Body of pancreas (tissue), 4 donors: ENCODE results near the gene SLC3A2. TPM values are rescaled to one million over a fixed set of nuclear protein-coding genes. Genes with fewer than 3 reads are reported as not detected.
"Not testable (repeated sequence)": the region's sequence is repeated elsewhere in the genome, so short reads cannot be mapped to it uniquely, and the experiment has no call there.

Source experiments
- ATAC-seq: fragments of 150-250 bp; one replicate; pipeline ENCODE4 v1.9.1; 2016
- DNase-seq, 4 donors: peaks; one replicate each; pipeline ENCODE4 v3.0.0-alpha.2; 2019
- H3K27ac ChIP-seq, 4 donors: fragments of 200-600 bp; sonication (generic); 1 replicate in 3 of 4; 2 replicates in 1 of 4; pipeline versions ENCODE4 v1.5.1 to v1.6.1; 2016 to 2019; ENCODE audit warnings: mild to moderate bottlenecking in 1 of 4, mixed read lengths in 1 of 4, moderate library complexity in 1 of 4
- H3K27me3 ChIP-seq, 2 donors: fragments of 200-600 bp; sonication (generic); one replicate each; pipeline ENCODE4 v1.6.0; 2016; ENCODE audit warnings: mild to moderate bottlenecking in 1 of 2
- H3K36me3 ChIP-seq, 2 donors: fragments of 200-600 bp; sonication (generic); replicated peaks in 1 of 2; 2 replicates each; pipeline ENCODE4 v1.5.1; 2016; ENCODE audit warnings: low read depth in 2 of 2; ENCODE audit not compliant: insufficient read depth in 1 of 2
- H3K4me1 ChIP-seq: fragments of 200-600 bp; sonication (generic); one replicate; pipeline ENCODE4 v1.6.0; 2016
- H3K4me3 ChIP-seq, 2 donors: fragments of 200-600 bp; sonication (generic); 1 replicate in 1 of 2; 2 replicates in 1 of 2; pipeline ENCODE4 v1.5.1; 2016 to 2019
- H3K9me3 ChIP-seq, 3 donors: fragments of 200-600 bp; sonication (generic); 1 replicate in 2 of 3; 2 replicates in 1 of 3; pipeline ENCODE4 v1.5.1; 2016
- POLR2A ChIP-seq, 3 donors: fragments of 450-650 bp; IDR thresholded peaks; one replicate each; pipeline ENCODE4 v1.6.1; 2016; ENCODE audit warnings: antibody characterized with exemption in 3 of 3, mild to moderate bottlenecking in 2 of 3
- WGBS, 2 donors: methylation state at CpG; one replicate each; pipeline ENCODE4 v1.1.5; 2017; 5-methylcytosine and 5-hydroxymethylcytosine counted together
- intact Hi-C: fragments of 100-400 bp; cut with DNase I; formaldehyde crosslinking; loops from one replicate; pipeline ENCODE4 v1.15.1; 2023
- small RNA-seq: library from RNA; depleted of rRNA; stranded (forward); fragments of <200 nt; gene quantifications from one replicate; pipeline ENCODE3, GENCODE V24; 2016
- total RNA-seq, 2 donors: library from RNA; depleted of rRNA; stranded (reverse); fragments of >200 nt; gene quantifications; one replicate each; pipeline ENCODE4 v1.1.0, GENCODE V29; 2016
- TF ChIP-seq, protein P1 (sequence below), 7 experiments: fragments of 450-650 bp in 4 of 7; fragments of 200-600 bp in 3 of 7; sonication (generic) in 3 of 7; IDR thresholded peaks; one replicate each; pipeline ENCODE4 v1.5.1; 2016 to 2019; ENCODE audit warnings: antibody characterized with exemption in 7 of 7

SLC3A2 gene
- total RNA-seq, 2 donors from 2014 or later, result 75.5 to 108 TPM

DNA sequence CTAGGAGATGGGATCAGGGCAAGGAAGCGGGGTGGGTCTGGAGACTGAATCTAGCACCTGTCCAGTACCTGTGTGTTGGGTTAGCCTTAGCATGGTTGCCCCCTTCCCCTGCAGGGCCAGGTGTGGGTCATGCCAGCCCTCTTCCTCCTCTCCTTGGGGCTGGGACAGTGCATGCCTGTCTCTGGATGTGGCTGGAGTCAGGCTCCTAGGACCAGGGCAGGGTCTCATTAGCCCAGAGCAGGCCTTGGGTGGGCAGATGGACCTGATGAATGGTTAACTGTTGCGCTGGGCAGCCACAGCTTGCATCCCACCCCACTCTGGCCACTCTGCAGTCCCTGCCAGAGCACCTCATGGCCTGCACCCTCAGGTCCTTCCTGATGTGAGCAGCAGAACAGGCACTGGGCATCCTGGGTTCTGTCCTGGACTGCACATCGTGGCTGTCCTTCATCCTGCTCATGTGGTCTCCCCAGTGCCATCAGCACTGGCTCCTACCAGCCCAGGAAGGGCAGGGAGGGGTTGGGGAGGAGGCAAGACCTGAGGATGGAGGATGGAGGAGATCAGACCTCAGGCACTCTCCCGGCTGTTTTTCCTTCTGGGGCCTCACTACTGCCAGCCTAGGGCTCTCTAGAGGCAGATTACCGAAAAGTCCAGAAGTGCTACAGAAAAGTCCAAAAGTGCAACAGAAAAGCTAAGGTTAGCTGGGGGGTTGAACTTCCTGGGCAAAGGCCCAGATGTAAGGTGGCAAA lies 53.2 kb downstream of the SLC3A2 start:
- Histone ChIP-seq H3K4me1 (no peaks in the 10 kb centered on the region), H3K27me3 (no peaks in the 10 kb centered on the region), H3K27ac (no peak overlapping the region), H3K9me3 (no peaks in the 10 kb centered on the region), H3K4me3 (no peak overlapping the region), H3K36me3 (no peaks in the 10 kb centered on the region)
- 86 to 89% methylated on average over 3 to 5 of the region's 5 CpGs for WGBS, 2 donors
- intact Hi-C loops, result no loop called here
- DNase-seq, result no peak
- TF ChIP-seq, protein P1, sequence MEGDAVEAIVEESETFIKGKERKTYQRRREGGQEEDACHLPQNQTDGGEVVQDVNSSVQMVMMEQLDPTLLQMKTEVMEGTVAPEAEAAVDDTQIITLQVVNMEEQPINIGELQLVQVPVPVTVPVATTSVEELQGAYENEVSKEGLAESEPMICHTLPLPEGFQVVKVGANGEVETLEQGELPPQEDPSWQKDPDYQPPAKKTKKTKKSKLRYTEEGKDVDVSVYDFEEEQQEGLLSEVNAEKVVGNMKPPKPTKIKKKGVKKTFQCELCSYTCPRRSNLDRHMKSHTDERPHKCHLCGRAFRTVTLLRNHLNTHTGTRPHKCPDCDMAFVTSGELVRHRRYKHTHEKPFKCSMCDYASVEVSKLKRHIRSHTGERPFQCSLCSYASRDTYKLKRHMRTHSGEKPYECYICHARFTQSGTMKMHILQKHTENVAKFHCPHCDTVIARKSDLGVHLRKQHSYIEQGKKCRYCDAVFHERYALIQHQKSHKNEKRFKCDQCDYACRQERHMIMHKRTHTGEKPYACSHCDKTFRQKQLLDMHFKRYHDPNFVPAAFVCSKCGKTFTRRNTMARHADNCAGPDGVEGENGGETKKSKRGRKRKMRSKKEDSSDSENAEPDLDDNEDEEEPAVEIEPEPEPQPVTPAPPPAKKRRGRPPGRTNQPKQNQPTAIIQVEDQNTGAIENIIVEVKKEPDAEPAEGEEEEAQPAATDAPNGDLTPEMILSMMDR (IDR thresholded peaks at IDR 0.05), result no peak
- TF ChIP-seq POLR2A (IDR thresholded peaks at IDR 0.05), result no peak
- ATAC-seq, result no peak

DNA sequence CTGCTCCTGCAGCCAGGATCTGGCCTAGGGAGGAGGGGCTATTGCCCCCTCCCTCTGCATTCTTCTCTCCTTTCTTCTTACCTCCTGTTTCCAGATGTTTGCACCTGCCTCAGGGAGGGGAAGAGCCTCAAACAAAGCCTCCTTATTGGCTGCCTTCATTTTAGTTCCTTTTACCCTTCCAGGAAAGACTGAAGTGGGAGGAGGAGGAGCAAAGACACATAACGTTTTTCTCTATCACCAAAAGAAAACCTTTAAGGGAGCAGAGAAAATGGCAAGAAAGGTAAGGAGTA lies 53.7 kb downstream of the SLC3A2 start:
- TF ChIP-seq, protein P1 (IDR thresholded peaks at IDR 0.05), result no peak
- intact Hi-C loops, result no loop called here
- Histone ChIP-seq H3K9me3 (no peaks in the 10 kb centered on the region), H3K27ac (no peak overlapping the region), H3K36me3 (no peaks in the 10 kb centered on the region), H3K27me3 (no peaks in the 10 kb centered on the region), H3K4me1 (no peaks in the 10 kb centered on the region), H3K4me3 (no peak overlapping the region)
- no peak for ATAC-seq
- DNase-seq, result no peak
- WGBS, 2 donors, result 37 to 38% methylated on average over 1 of the region's 1 CpG

DNA sequence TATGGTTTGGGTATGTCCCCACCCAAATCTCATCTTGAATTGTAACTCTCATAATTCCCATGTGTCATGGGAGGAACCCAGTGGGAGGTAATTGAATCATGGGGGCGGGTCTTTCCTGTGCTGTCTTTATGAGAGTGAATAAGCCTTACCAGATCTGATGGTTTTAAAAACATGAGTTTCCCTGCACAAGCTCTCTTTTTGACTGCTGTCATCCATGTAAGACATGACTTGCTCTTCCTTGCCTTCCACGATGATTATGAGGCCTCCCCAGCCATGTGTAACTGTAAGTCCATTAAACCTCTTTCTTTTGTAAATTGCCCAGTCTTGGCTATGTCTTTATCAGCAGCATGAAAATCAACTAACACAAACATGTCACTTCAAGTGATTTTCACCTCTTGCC lies 56.8 kb downstream of the SLC3A2 start:
- ATAC-seq, H3K4me1 ChIP-seq, H3K27me3 ChIP-seq, H3K27ac ChIP-seq, DNase-seq, H3K4me3 ChIP-seq, intact Hi-C loops, H3K36me3 ChIP-seq, H3K9me3 ChIP-seq: not testable (repeated sequence)
- WGBS, 2 donors, result 86 to 90% methylated on average over 2 of the region's 2 CpGs

Small RNAs within 50 kb of the gene (small RNA-seq; reads per million reads assigned to genes)
- not detected for gene RF00099
- not detected for gene RN7SL259P
- not detected for gene SNORD22
- not detected for gene SNORD26
- not detected for gene SNORD27
- gene SNORD28, result not detected
- gene SNORD30, result 2,478 reads per million, percentile 99 among the genes with 10 or more reads in this experiment

Other genes starting within 250 kb of the SLC3A2 start
- gene GANAB, start 234.3 kb upstream of the SLC3A2 start, total RNA-seq, result 10 to 100 TPM; 62.3 to 64.9 TPM
- 10 to 100 TPM; 11.4 to 21.1 TPM for gene INTS5, start 227.6 kb upstream of the SLC3A2 start, total RNA-seq
- gene C11orf98, start 215.7 kb upstream of the SLC3A2 start, total RNA-seq, result 10 to 100 TPM; 18.2 to 24.4 TPM
- 100 to 1,000 TPM in 1 of 2 donors, 1 to 10 TPM in 1; 5.4 to 110 TPM for gene CSKMT, start 215.6 kb upstream of the SLC3A2 start, total RNA-seq
- 10 to 100 TPM; 10.4 to 12.9 TPM for gene UQCC3, start 209.2 kb upstream of the SLC3A2 start, total RNA-seq
- 1 to 10 TPM; 4.9 to 5.6 TPM for gene LBHD1, start 208.6 kb upstream of the SLC3A2 start, total RNA-seq
- 100 to 1,000 TPM; 129 to 204 TPM for gene UBXN1, start 201.8 kb upstream of the SLC3A2 start, total RNA-seq
- gene LRRN4CL, start 191.4 kb upstream of the SLC3A2 start, total RNA-seq, result 1 to 10 TPM; 3.1 to 4.6 TPM
- 100 to 1,000 TPM in 1 of 2 donors, 10 to 100 TPM in 1; 44.6 to 248 TPM for gene BSCL2, start 173.5 kb upstream of the SLC3A2 start, total RNA-seq
- 1 to 10 TPM in 1 of 2 donors, not detected in 1; 1.0 TPM for gene GNG3, start 173.2 kb upstream of the SLC3A2 start, total RNA-seq
- 10 to 100 TPM; 19.1 to 20.5 TPM for gene HNRNPUL2, start 153.4 kb upstream of the SLC3A2 start, total RNA-seq
- gene TTC9C, start 152.4 kb upstream of the SLC3A2 start, total RNA-seq, result 10 to 100 TPM; 12.5 to 18.5 TPM
- 1 to 10 TPM; 3.9 to 4.0 TPM for gene ZBTB3, start 126.7 kb upstream of the SLC3A2 start, total RNA-seq
- 10 to 100 TPM; 19.2 to 35.9 TPM for gene POLR2G, start 119.3 kb upstream of the SLC3A2 start, total RNA-seq
- gene TAF6L, start 109.5 kb upstream of the SLC3A2 start, total RNA-seq, result 10 to 100 TPM; 23.9 to 39.9 TPM
- 10 to 100 TPM; 40.9 to 41.8 TPM for gene TMEM179B, start 93.5 kb upstream of the SLC3A2 start, total RNA-seq
- 10 to 100 TPM in 1 of 2 donors, 1 to 10 TPM in 1; 6.2 to 29.0 TPM for gene TMEM223, start 88.9 kb upstream of the SLC3A2 start, total RNA-seq
- 100 to 1,000 TPM in 1 of 2 donors, 10 to 100 TPM in 1; 49.8 to 108 TPM for gene NXF1, start 75.5 kb upstream of the SLC3A2 start, total RNA-seq
- 10 to 100 TPM; 20.1 to 23.6 TPM for gene STX5, start 48.8 kb upstream of the SLC3A2 start, total RNA-seq
- gene TEX54, start 48.1 kb upstream of the SLC3A2 start, total RNA-seq, result not detected
- 10 to 100 TPM; 15.8 to 40.0 TPM for gene WDR74, start 41.3 kb upstream of the SLC3A2 start, total RNA-seq
- gene CHRM1, start 40.5 kb downstream of the SLC3A2 start, total RNA-seq, result not detected
- gene SLC22A6, start 104.1 kb downstream of the SLC3A2 start, total RNA-seq, result not detected
- not detected for gene SLC22A8, start 134.9 kb downstream of the SLC3A2 start, total RNA-seq